ENCODE data around the gene LRBA.

DNA sequence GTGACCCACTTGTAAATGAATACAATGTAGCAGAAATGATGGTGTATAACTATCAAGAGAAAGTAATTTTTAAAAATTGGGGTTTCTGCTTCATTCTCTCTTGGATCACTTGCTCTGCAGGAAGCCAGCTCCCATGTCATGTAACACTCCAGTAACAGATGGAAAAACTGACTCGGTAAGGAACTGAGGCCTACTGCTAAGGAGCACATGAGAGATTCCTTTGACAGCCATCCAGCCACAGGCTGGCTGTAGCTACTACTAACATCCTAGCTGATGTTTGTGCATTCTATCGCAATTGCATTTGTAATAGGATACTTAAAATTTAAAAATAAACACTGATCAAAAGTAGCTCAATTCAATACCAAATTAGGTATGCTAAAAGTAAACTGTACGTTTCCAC, 535.4 kb downstream of the LRBA start:
- TF ChIP-seq, protein P1, sequence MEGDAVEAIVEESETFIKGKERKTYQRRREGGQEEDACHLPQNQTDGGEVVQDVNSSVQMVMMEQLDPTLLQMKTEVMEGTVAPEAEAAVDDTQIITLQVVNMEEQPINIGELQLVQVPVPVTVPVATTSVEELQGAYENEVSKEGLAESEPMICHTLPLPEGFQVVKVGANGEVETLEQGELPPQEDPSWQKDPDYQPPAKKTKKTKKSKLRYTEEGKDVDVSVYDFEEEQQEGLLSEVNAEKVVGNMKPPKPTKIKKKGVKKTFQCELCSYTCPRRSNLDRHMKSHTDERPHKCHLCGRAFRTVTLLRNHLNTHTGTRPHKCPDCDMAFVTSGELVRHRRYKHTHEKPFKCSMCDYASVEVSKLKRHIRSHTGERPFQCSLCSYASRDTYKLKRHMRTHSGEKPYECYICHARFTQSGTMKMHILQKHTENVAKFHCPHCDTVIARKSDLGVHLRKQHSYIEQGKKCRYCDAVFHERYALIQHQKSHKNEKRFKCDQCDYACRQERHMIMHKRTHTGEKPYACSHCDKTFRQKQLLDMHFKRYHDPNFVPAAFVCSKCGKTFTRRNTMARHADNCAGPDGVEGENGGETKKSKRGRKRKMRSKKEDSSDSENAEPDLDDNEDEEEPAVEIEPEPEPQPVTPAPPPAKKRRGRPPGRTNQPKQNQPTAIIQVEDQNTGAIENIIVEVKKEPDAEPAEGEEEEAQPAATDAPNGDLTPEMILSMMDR (IDR thresholded peaks at IDR 0.05; ENCODE audit: low read depth, low read length, missing input control): no peak
- no peak for TF ChIP-seq RAD21 (IDR thresholded peaks at IDR 0.05)
- no peak for TF ChIP-seq GABPA (IDR thresholded peaks at IDR 0.05 in 1 of 2, conservative IDR thresholded peaks at IDR 0.05 in 1 of 2)
- TF ChIP-seq FOXA1 (IDR thresholded peaks at IDR 0.05): no peak
- no peak for TF ChIP-seq MAX (IDR thresholded peaks at IDR 0.05)

All from liver (tissue), 3 donors.